8988T (cell line): Measurements from ENCODE around the gene LRRC15.

ENCODE experiments used
- DNase-seq: peaks from one replicate; pipeline ENCODE4 v3.0.0; 2011

LRRC15 gene

DNA sequence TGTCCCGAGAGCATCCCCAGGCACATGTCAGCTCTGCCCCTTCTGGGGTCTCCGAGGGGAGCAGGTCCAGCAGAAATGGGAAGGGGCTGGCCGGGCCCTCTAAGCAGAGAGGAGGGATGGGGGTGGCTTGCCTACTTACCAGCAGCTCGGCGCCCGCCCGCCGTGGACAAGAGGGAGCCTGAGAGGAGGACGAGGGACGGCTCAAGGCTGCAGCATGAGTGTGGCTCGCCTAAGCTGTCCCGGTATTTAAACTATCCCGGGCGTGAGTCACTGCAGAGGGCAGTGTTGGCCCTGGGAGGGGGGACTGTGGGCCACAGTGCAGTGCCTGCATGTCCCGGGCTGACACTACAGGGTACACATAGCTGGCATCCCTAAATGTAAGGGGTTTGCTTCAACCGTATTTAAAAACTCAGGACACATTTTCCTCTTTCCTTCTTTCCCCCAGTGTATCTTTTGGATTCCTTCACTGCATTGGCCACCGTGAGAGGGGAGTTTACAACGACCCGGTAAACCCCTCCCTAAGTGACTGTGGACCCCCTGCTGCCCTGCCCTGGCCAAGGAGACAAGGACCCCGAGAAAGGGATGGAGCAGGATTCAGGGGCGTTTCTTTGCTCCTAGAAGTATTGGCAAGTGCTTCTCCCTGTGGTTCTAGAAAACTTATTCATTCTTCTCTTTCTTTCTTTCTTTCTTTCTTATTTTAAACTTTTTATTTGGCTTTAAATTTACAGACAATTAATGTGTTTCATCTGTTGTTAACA is at the start of gene LRRC15:
LRRC15 (minus strand) TSS at position 222 of the 758 bp plus-strand sequence. CDS start 8,700 bp downstream, outside the sequence.
- DNase-seq: peak; percentile 86

DNA sequence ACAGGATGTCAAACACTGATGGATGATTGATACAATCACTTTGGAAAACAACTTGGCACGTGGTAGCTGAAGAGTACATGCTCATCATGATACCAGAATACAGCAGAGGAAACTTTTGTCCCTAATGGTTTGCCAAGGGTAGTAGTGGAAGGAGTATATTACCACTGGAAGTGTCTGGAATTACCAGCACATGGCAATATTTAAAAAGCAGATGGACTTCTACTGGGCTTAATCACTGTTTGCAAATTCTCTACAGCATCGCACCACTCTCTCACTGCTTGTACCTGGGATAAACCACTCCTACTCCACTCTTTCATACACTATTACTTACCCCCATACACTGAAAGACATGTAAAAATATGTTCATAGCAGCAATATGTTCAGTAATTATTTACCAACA is 49.1 kb upstream of the LRRC15 start:
- no peak for DNase-seq

DNA sequence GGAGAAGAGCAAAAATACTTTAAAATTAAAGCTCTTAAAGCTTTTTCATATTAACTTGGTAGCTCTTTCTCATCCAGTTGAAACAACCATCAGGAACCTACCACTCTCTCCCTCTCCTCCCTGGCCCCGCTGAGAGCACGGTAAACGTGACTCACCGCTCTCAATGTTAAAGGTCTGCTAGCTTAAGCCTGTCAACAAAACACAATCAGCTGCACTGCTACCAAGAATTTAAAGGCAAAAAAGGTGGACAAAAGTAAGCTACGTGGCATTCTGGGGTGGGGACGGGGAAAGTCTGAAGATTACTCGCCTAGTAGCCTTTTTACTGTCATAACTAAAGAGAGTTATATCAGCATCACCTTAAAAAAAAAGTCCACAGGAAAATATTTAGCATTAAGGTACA is 37.9 kb upstream of the LRRC15 start:
- no peak for DNase-seq

GRCh38 chr3:194405766-194406165 is 36.2 kb upstream of the LRRC15 start:
- DNase-seq: no peak

DNA sequence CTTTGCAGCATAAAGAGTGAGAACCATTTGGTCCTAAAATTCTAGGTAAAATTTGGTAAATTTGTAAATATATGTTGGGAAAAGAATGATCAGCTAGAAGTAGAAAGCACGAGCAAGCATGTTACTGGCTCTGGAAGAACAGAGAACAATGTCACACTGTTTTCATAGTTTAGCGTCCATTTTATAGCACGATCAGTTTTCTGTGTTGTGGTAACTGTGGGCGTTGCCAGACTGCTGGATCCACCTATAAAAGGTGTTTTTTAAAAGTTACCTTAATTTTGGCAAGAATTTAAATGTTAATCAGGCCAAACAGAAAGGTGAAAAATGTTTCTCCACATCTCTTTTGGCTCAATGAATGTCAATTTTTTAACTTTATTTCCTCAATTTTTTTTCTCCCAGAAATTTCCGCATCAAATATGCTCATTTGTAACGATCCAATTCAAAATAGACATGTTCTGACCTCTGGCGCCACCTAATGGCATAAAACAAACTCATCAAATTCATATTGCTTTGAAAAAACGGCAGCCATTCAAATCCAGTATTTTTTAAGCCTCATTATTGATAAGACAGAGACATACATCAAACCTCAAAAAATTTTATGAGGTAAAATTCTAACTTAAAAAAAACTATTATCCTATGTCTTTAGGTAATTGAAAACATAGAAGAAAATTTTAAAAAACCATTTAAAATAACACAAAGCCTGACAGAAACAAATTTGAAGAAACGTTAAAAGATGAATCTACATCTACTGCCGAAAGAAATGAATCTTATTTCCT is 35.0 kb upstream of the LRRC15 start:
- no peak for DNase-seq

DNA sequence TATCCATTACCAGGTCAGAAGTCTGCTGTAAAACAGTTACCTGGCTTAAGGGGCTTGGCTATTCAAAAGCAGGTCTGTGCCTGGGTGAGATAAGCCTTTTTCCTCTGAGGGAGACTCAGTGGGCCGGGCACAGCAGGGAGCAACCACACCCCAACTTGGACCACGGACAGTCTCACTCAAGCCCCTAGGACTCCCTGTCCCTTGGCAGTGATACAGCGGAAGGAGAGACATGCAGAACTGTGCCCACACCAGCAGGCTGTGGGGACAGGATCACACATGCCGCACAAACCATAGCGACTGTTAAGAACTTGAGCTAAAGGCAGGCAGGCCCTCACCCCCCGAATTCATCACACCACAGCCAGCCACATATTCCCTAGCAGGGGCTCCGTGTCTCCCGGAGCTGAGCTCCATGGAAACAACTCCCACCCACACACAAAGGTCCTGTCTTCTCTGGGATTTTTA is 32.4 kb upstream of the LRRC15 start:
- DNase-seq: no peak

GRCh38 chr3:194401346-194401745 is 31.8 kb upstream of the LRRC15 start:
- no peak for DNase-seq

DNA sequence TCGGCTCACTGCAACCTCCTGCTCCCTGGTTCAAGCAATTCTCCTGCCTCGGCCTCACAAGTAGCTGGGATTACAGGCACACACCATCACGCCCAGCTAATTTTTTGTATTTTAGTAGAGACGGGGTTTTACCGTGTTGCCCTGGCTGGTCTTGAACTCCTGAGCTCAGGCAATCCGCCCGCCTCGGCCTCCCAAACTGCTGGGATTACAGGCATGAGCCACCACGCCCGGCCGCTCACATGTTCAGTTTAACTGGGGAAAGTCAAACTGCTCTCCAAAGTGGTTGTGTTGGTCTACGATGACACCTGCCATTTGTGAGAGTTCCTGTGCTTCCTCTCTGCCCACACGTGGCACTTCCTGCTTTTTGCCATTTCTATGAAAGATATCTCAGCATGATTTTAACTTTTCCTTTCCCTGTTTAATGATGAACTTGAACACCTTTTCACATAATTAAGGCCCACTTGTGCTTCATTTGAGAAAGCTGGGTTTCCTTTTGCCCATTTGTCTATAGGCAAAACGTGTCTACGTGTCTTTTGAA is 30.4 kb upstream of the LRRC15 start:
- no peak for DNase-seq

GRCh38 chr3:194399166-194399565 is 29.6 kb upstream of the LRRC15 start, which contains the start of gene GP5:
Gene GP5 (minus strand): TSS chr3:194399266. CDS start chr3:194398282, 984 bp downstream.
- DNase-seq: no peak

DNA sequence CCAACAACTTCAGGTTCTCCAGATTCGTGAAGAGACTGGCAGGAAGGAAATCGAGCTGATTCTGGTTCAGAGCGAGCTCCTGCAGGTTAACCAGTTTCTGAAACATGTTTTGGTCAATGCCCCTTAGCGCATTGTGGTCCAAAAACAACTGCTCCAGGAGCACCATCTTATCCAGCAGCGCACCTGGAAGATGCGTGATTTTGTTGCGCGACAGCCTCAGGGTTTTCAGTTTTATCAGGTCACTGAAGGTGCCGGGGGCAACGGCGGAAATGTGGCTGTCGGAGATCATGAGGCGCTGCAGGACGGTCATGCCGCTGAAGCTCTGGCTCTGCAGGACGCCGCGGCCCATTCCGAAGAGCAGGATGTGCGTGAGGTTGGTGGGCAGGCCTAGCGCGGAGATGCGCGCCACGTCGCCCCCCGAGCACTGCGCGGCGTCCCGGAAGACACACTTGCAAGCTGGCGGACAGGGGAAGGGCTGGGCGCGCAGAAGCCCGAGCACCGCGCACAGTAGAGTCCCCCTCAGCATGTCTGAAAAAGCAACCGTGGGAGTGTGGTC is 28.3 kb upstream of the LRRC15 start:
- no peak for DNase-seq

DNA sequence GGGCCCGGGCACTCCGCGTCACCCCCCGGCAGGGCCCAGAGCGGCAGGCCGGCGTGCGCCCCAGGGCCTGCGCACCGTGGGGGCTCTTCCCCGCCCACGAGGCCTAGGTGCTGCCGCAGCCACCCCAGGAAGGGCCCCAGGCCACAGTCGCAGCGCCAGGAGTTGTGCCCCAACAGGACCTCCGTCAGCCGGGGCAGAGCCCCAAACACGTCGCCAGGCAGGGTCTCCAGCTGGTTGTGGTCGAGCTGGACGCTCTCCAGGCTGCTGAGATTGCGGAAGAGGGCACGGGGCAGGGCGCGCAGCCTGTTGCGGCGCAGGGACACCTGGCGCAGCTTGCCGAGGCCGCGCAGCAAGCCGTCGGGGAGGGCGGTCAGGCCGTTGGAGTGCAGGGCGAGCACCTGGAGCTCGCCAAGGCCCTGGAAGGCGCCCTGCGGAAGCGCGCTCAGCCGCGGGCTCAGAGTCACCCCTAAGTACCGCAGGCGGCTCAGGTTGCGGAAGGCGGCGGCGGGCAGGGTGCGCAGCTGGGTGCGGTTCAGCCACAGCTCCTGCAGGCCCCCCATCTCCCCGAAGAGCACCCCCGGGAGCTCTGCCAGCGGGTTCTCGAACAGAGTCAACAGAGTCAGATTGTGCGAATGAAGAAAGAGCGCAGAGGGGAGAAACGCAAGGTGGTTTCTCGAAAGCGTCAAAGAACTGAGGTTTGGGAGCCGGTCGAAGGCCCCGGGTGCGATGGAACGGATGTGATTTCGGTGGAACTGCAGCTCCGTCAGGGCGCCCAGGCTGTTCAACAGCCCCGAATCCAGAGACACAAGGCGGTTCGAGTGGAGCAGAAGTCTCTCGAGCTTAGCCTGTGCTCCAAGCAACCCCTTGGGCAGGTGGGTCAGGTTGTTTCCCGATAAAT is 27.6 kb upstream of the LRRC15 start:
- no peak for DNase-seq

- DNase-seq: no peak
Measured at GRCh38 chr3:194396539-194396858, 27.0 kb upstream of the LRRC15 start.

DNA sequence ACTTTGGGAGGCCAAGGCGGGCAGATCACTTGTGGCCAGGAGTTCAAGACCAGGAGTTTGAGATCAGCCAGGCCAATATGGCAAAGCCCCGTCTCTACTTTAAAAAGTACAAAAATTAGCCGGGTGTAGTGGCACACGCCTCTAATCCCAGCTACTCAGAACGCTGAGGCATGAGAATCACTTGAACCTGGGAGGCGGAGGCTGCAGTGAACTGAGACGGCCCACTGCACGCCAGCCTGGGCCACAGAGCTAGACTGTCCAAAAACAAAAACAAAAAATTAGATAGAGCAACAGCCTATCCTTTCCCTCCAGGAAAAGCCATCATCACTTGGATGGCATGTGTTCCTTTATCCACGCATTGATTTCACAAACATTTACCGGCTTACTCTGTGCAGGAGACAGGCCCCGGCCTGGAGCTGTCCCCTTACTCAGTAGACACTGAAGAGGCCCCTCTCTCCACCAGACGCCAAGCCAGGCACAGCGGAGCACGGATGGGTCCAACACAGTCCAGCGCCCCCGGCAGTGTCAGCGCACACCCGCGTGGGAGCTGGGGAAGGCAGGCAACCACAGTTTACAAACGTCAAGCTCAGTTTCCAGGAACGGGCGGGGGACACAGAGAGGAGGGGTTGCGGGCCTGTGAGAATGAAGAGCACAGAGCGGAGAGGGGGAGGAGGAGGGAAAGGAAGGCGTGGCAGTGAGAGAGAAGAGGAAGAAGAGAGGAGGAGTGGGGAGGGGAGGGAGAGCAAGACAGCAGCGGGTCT is 26.4 kb upstream of the LRRC15 start:
- no peak for DNase-seq

DNA sequence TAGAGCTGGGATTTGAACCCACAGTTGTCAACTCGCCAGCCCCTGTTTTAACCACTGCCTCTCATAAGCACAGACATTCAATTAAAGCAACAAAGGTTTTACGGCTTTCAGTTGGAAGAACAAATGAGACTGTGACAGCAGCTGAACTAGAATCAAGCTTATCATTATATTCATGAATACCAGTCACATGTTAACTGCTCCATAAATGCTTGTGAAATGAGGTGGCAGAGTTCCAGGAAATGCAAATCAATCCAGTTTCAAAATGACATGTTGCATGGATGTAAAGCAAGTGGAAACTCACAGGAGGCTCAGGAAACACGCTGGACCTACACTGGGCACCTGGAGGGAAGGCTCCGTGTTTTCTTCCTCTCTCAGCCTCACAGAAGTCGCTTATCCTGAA is 25.7 kb upstream of the LRRC15 start:
- DNase-seq: no peak

DNA sequence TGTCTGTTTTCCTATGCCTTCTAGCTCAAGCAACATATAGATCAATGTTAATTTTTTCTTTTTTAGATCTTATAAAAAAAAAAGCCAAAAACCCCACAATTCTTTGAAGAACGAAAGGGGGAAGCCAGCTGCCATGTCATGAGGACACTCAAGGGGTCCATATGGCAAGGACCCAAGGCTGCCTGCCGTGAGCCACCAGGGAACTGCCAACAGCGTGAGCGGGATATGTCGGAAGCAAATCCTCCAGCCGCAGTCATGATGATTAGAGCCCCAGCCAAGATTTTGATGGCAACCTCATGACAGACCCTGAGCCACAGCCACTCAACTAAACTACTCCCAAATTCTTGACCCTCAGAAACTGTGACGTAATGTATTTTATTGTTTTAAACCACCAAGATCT is 23.0 kb upstream of the LRRC15 start:
- DNase-seq: no peak

DNA sequence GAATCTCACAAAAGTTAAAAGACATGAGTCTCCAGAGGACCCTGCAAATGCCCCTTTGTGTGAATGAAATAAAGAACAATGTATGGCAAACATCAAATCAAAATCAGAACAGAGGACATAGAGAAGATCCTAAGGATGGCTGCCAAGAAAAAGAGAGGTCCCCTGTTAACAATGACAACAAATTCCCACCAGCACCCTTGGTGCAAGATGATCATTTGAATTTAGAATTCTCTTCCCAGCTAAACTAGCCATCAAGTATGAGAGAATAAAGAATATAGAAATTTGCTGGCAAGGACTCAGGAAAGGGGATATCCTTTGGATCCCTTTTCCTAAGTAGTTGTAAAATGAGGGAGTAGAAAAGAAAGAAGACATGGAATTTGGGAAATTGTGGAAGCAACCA is 21.3 kb upstream of the LRRC15 start:
- no peak for DNase-seq

DNA sequence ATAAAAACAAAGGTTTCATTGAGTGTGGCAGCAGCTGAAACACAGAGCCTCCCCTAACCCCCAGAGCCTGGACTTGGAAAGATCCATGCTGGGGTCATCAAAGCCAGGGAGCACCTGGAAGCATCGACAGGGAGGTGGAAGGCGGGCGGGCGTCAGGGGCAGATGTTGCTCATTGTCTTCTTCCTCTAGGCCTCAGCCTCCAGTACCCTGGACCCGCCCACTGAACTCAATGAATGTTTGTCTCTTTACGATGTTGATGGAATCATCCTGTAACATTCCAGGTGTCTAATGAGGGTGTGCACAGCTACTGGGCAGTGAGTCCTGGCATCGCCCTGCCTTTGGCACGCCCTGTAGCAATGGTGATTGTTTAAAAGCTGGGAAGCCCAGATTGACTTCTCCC is 19.7 kb upstream of the LRRC15 start:
- DNase-seq: no peak

GRCh38 chr3:194387926-194388418 is 18.4 kb upstream of the LRRC15 start:
- no peak for DNase-seq

DNA sequence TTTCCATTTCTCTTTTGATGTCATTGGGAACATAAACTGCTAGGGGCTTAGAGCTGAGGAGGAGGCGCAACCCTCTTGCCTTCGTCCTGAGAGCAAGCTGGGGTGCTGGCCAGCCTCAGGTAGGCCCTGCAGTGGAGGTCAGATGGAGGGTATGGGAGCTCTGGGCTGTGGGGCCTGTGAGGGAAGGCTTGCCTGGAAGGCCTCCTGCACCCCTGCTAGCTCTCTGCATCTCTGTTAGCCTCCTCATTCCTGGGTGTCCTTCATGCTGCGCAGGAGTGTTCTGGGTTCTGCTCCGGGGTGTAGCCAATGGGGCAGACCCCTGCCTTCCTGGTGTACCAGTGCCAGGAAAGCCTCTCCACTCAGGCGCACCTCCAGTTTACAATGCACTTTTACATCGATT is 17.7 kb upstream of the LRRC15 start:
- no peak for DNase-seq

DNA sequence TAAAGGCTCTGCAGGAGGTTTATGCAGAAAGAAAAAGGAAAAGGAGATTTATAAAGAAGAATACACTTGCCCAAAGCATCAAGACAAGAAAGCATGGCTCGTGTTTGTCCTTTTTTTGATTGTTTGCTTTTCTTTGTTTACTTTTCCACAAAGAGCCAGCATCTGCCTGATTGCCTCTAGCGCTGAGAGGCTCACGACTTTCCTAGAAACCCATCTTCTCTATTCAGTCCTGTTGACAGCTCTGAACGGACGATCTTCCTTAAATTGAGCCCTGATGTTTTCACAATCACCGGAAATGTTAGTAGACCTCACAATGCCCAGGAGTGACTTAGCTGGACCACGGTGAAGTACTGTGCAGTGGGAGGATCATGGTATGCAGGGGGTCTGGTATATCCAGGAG is 17.1 kb upstream of the LRRC15 start:
- no peak for DNase-seq

DNA sequence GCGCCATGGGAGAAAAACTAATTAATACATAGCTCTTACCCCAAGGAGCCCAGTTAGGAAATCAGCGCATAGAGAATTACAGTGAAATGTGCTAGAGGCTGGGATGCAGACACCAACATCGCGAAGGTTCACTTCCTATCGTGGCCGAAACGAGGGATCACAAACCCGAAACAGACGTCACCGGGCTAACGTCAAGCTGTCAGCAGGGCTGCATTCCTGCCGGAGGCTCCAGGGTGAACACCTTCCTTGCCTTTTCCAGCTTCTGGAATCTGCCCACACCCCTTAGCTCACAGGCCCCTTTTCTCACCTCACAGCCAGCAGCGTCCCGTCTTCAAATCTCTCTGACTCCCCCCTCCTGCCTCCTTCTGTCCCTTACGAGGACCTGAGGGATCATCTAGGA is 16.5 kb upstream of the LRRC15 start:
- DNase-seq: no peak

DNA sequence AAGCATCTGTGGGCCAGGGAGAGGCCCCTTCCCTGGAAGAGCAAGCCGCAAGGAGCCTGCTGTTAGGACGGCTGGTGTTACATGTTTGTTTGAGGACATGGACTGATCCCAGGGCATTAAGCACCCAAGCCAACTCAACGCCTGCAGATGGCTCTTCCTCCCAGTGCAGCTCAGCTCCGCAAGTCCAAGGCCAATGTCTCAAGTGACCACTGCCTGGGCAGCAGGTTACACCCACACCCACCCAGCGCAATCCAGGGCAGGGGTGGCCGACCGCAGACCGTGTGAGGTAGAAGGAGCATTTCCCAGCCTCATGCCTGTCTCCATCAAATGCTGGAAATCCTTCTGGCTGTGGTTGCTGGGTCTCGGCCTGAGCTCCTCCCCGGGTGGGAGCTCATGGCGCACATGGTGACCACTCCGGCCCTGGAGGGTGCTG is 15.0 kb upstream of the LRRC15 start:
- DNase-seq: no peak
